WTC11 (cell line): ENCODE results near the gene RPL9. TPM values are rescaled to one million over a fixed set of nuclear protein-coding genes. Genes with fewer than 3 reads are reported as not detected.

ENCODE experiments used
- ATAC-seq: fragments of 200-7000 bp; cut with Tn5 transposase; 2 replicates; pipeline ENCODE4 v1.10.0; 2021; ENCODE audit warnings: mild to moderate bottlenecking, moderate library complexity
- CTCF ChIA-PET: fragments of 300-600 bp; sonication (Branson Sonifier 250); formaldehyde crosslinking; loops from one replicate; lab custom pipeline; 2021; ENCODE audit warnings: antibody characterized with exemption; lab: Charles Lee
- POLR2A ChIA-PET: fragments of 350-600 bp; sonication (Branson Sonifier 250); formaldehyde crosslinking; loops from one replicate; lab custom pipeline; 2021; ENCODE audit warnings: antibody characterized with exemption; lab: Charles Lee
- DNase-seq: peaks from one replicate; pipeline ENCODE4 v3.0.0; 2021; ENCODE audit warnings: low spot score
- H3K27ac Mint-ChIP-seq: 2 replicates; pipeline ENCODE4 v1.8.0; 2021; ENCODE audit warnings: mixed read lengths
- H3K27me3 Mint-ChIP-seq: 2 replicates; pipeline ENCODE4 v1.8.0; 2021; ENCODE audit warnings: low read depth, mild to moderate bottlenecking, moderate library complexity, mixed read lengths
- H3K36me3 Mint-ChIP-seq: 2 replicates; pipeline ENCODE4 v1.8.0; 2021; ENCODE audit warnings: mixed read lengths
- H3K4me1 Mint-ChIP-seq: 2 replicates; pipeline ENCODE4 v1.8.0; 2022; ENCODE audit warnings: mixed read lengths
- H3K4me3 Mint-ChIP-seq: 2 replicates; pipeline ENCODE4 v1.8.0; 2021; ENCODE audit warnings: mild to moderate bottlenecking, moderate library complexity, mixed read lengths
- H3K9me3 Mint-ChIP-seq: 2 replicates; pipeline ENCODE4 v1.8.0; 2021; ENCODE audit warnings: mixed read lengths
- AR ChIP-seq: fragments of 250-450 bp; sonication (Bioruptor Pico); IDR thresholded peaks from 2 replicates; pipeline ENCODE4 v1.9.0; 2021; ENCODE audit warnings: mild to moderate bottlenecking
- ATF6 ChIP-seq: sonication (generic); formaldehyde crosslinking; IDR thresholded peaks from 2 replicates; pipeline ENCODE4 v1.8.1; 2023; ENCODE audit warnings: mild to moderate bottlenecking, missing genetic modification reagents
- ETV6 ChIP-seq: sonication (generic); formaldehyde crosslinking; IDR thresholded peaks from 2 replicates; pipeline ENCODE4 v1.8.1; 2022; ENCODE audit warnings: mild to moderate bottlenecking, missing genetic modification reagents
- GTF2I ChIP-seq: fragments of 250-450 bp; sonication (Bioruptor Pico); conservative IDR thresholded peaks from 2 replicates; pipeline ENCODE4 v1.4.0; 2021; ENCODE audit warnings: mild to moderate bottlenecking
- IRF2 ChIP-seq: sonication (generic); formaldehyde crosslinking; IDR thresholded peaks from 2 replicates; pipeline ENCODE4 v1.8.0; 2022; ENCODE audit warnings: low read depth, missing genetic modification reagents, borderline replicate concordance
- JAZF1 ChIP-seq: fragments of 250-450 bp; sonication (Bioruptor Pico); IDR thresholded peaks from 2 replicates; pipeline ENCODE4 v1.9.0; 2021; ENCODE audit warnings: moderate library complexity, mild to moderate bottlenecking, inconsistent platforms
- RELA ChIP-seq: sonication (generic); formaldehyde crosslinking; IDR thresholded peaks from 2 replicates; pipeline ENCODE4 v1.8.1; 2022; ENCODE audit warnings: missing genetic modification reagents, mild to moderate bottlenecking, borderline replicate concordance
- SOX15 ChIP-seq: fragments of 250-450 bp; sonication (Bioruptor Pico); IDR thresholded peaks from 2 replicates; pipeline ENCODE4 v1.9.0; 2021; ENCODE audit warnings: mild to moderate bottlenecking
- TCF7 ChIP-seq: sonication (generic); formaldehyde crosslinking; IDR thresholded peaks from 2 replicates; pipeline ENCODE4 v1.8.0; 2022; ENCODE audit warnings: mild to moderate bottlenecking, low read depth, missing genetic modification reagents, moderate library complexity
- TEAD4 ChIP-seq: sonication (generic); formaldehyde crosslinking; IDR thresholded peaks from 2 replicates; pipeline ENCODE4 v1.8.0; 2022; ENCODE audit warnings: mild to moderate bottlenecking, missing genetic modification reagents
- TP53 ChIP-seq: sonication (generic); formaldehyde crosslinking; IDR thresholded peaks from 2 replicates; pipeline ENCODE4 v1.8.1; 2023; ENCODE audit warnings: mild to moderate bottlenecking, missing genetic modification reagents
- ZBTB21 ChIP-seq: sonication (generic); formaldehyde crosslinking; IDR thresholded peaks from 2 replicates; pipeline ENCODE4 v1.8.1; 2023; ENCODE audit warnings: mild to moderate bottlenecking, missing genetic modification reagents, borderline replicate concordance
- ZNF121 ChIP-seq: sonication (generic); formaldehyde crosslinking; IDR thresholded peaks from 2 replicates; pipeline ENCODE4 v1.8.0; 2023; ENCODE audit warnings: missing genetic modification reagents
- ZNF317 ChIP-seq: sonication (generic); formaldehyde crosslinking; IDR thresholded peaks from 2 replicates; pipeline ENCODE4 v1.8.1; 2023; ENCODE audit warnings: low read depth, mild to moderate bottlenecking, moderate library complexity, missing genetic modification reagents, borderline replicate concordance
- ZNF396 ChIP-seq: fragments of 250-450 bp; sonication (Bioruptor Pico); IDR thresholded peaks from 2 replicates; pipeline ENCODE4 v1.8.0; 2021; ENCODE audit warnings: mild to moderate bottlenecking, moderate library complexity, borderline replicate concordance
- ZNF423 ChIP-seq: fragments of 250-450 bp; sonication (Bioruptor Pico); IDR thresholded peaks from 2 replicates; pipeline ENCODE4 v2.1.2; 2022; ENCODE audit warnings: mild to moderate bottlenecking, moderate library complexity
- ZNF512 ChIP-seq: sonication (generic); formaldehyde crosslinking; IDR thresholded peaks from 2 replicates; pipeline ENCODE4 v1.8.1; 2022; ENCODE audit warnings: missing genetic modification reagents, borderline replicate concordance
- total RNA-seq: library from RNA; stranded (reverse); gene quantifications from 3 replicates; pipeline ENCODE4 v1.2.3, GENCODE V29; 2021
- TF ChIP-seq, protein P1 (sequence below): sonication (generic); formaldehyde crosslinking; conservative IDR thresholded peaks from 2 replicates; pipeline ENCODE4 v1.8.1; 2023; ENCODE audit warnings: mild to moderate bottlenecking, low read depth, missing genetic modification reagents, moderate library complexity
- TF ChIP-seq, protein P2 (sequence below): sonication (generic); formaldehyde crosslinking; IDR thresholded peaks from 2 replicates; pipeline ENCODE4 v1.8.0; 2022; ENCODE audit warnings: mild to moderate bottlenecking, missing genetic modification reagents
- TF ChIP-seq, protein P3 (sequence below): sonication (generic); formaldehyde crosslinking; IDR thresholded peaks from 2 replicates; pipeline ENCODE4 v1.8.0; 2022; ENCODE audit warnings: mild to moderate bottlenecking, missing genetic modification reagents

RPL9 gene
- total RNA-seq, 1 experiment from 2014 or later: 1,191 TPM

GRCh38 chr4:39490322-39490721 is 31.6 kb upstream of the RPL9 start (continued):
- TF ChIP-seq ZNF423 (CRISPR knock-in tag) (no peak), ATF6 (CRISPR knock-in tag) (no peak)

DNA sequence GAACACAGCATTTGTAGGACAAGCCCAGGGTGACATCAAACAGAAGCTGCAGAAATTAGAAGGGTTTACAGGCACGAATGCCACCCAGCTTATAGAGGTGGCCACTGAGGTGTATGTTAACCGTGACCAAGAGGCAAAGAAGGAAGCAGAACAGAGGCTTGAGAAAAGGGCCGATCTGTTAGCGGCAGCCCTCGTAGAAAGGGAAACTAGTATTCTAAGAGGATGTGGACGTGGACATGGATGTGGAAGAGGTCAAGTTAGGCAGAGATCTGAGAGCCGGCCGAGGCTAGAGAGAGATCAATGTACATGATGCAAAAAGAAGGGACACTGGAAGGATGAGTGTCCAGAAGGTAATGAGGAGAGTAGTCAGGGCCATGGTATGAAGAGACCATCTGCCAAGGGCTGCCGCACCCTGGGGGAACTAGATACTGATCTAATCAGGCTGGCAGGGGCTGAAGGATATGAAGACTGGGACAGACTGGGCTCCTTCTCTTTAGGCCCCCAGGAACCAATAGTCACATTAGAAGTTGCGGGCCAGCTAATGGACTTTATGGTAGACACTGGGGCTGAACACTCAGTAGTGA is 27.6 kb upstream of the RPL9 start:
- POLR2A ChIA-PET: no interaction called here
- ATAC-seq (no peak), DNase-seq (no peak)
- Mint-ChIP-seq H3K4me3 (no peak overlapping the region), H3K27ac (no peak overlapping the region), H3K4me1 (no peaks in the 10 kb centered on the region), H3K36me3 (peaks cover 8% of the 10 kb centered on the region), H3K9me3 (peaks cover 10% of the 10 kb centered on the region), H3K27me3 (no peaks in the 10 kb centered on the region)
- no peak for TF ChIP-seq TEAD4 (CRISPR knock-in tag)
- no peak for TF ChIP-seq ZNF396 (CRISPR knock-in tag)
- TF ChIP-seq, protein P1, sequence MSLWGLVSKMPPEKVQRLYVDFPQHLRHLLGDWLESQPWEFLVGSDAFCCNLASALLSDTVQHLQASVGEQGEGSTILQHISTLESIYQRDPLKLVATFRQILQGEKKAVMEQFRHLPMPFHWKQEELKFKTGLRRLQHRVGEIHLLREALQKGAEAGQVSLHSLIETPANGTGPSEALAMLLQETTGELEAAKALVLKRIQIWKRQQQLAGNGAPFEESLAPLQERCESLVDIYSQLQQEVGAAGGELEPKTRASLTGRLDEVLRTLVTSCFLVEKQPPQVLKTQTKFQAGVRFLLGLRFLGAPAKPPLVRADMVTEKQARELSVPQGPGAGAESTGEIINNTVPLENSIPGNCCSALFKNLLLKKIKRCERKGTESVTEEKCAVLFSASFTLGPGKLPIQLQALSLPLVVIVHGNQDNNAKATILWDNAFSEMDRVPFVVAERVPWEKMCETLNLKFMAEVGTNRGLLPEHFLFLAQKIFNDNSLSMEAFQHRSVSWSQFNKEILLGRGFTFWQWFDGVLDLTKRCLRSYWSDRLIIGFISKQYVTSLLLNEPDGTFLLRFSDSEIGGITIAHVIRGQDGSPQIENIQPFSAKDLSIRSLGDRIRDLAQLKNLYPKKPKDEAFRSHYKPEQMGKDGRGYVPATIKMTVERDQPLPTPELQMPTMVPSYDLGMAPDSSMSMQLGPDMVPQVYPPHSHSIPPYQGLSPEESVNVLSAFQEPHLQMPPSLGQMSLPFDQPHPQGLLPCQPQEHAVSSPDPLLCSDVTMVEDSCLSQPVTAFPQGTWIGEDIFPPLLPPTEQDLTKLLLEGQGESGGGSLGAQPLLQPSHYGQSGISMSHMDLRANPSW: no peak
- TF ChIP-seq SOX15 (CRISPR knock-in tag): no peak
- no peak for TF ChIP-seq ZBTB21 (CRISPR knock-in tag)
- no peak for TF ChIP-seq TCF7
- TF ChIP-seq, protein P2, sequence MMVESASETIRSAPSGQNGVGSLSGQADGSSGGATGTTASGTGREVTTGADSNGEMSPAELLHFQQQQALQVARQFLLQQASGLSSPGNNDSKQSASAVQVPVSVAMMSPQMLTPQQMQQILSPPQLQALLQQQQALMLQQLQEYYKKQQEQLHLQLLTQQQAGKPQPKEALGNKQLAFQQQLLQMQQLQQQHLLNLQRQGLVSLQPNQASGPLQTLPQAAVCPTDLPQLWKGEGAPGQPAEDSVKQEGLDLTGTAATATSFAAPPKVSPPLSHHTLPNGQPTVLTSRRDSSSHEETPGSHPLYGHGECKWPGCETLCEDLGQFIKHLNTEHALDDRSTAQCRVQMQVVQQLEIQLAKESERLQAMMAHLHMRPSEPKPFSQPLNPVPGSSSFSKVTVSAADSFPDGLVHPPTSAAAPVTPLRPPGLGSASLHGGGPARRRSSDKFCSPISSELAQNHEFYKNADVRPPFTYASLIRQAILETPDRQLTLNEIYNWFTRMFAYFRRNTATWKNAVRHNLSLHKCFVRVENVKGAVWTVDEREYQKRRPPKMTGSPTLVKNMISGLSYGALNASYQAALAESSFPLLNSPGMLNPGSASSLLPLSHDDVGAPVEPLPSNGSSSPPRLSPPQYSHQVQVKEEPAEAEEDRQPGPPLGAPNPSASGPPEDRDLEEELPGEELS: no peak
- TF ChIP-seq JAZF1 (CRISPR knock-in tag): no peak
- no peak for TF ChIP-seq RELA
- no peak for TF ChIP-seq ZNF317 (CRISPR knock-in tag)
- TF ChIP-seq, protein P3, sequence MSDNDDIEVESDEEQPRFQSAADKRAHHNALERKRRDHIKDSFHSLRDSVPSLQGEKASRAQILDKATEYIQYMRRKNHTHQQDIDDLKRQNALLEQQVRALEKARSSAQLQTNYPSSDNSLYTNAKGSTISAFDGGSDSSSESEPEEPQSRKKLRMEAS (CRISPR knock-in tag): no peak
- no peak for TF ChIP-seq ETV6 (CRISPR knock-in tag)
- no peak for TF ChIP-seq GTF2I (CRISPR knock-in tag)
- no peak for TF ChIP-seq ZNF121 (CRISPR knock-in tag)
- no peak for TF ChIP-seq IRF2 (CRISPR knock-in tag)
- TF ChIP-seq ZNF512: no peak
- TF ChIP-seq TP53 (CRISPR knock-in tag): no peak
- TF ChIP-seq AR (CRISPR knock-in tag): no peak
- CTCF ChIA-PET: no interaction called here
